Liver (tissue), 9 donors: Measurements from ENCODE around the gene PRRC2A. TPM values are rescaled to one million over a fixed set of nuclear protein-coding genes. Genes with fewer than 3 reads are reported as not detected.

Experiments
- DNase-seq: peaks from one replicate; pipeline ENCODE4 v3.0.0-alpha.2; 2017; ENCODE audit warnings: low spot score
- H3K27ac ChIP-seq, 2 donors: one replicate each; pipeline ENCODE4 v1.7.0; 2013; ENCODE audit warnings: inconsistent platforms in 2 of 2, low read length in 2 of 2, control low read depth in 1 of 2, low read depth in 1 of 2, mild to moderate bottlenecking in 1 of 2
- H3K27me3 ChIP-seq, 4 donors: one replicate each; pipeline versions ENCODE4 v1.6.1 to v1.7.0; 2013; ENCODE audit warnings: low read length in 3 of 4, inconsistent platforms in 1 of 4, mild to moderate bottlenecking in 1 of 4, moderate library complexity in 1 of 4; ENCODE audit not compliant: control insufficient read depth in 4 of 4, insufficient read depth in 4 of 4
- H3K36me3 ChIP-seq, 4 donors: one replicate each; pipeline versions ENCODE4 v1.6.1 to v1.7.0; 2013; ENCODE audit warnings: low read length in 3 of 4, mild to moderate bottlenecking in 3 of 4, low read depth in 1 of 4, moderate library complexity in 1 of 4; ENCODE audit not compliant: control insufficient read depth in 4 of 4, insufficient read depth in 3 of 4
- H3K4me1 ChIP-seq, 4 donors: one replicate each; pipeline versions ENCODE4 v1.6.1 to v1.7.0; 2013; ENCODE audit warnings: low read length in 3 of 4, mild to moderate bottlenecking in 3 of 4, moderate library complexity in 1 of 4; ENCODE audit not compliant: control insufficient read depth in 4 of 4, insufficient read depth in 4 of 4
- H3K4me3 ChIP-seq, 3 donors: one replicate each; pipeline versions ENCODE4 v1.6.1 to v1.7.0; 2013; ENCODE audit warnings: low read length in 3 of 3, control low read depth in 1 of 3, low read depth in 1 of 3, mild to moderate bottlenecking in 1 of 3
- H3K9ac ChIP-seq, 2 donors: one replicate each; pipeline ENCODE4 v1.7.0; 2013; ENCODE audit warnings: low read length in 2 of 2, mild to moderate bottlenecking in 2 of 2, moderate library complexity in 2 of 2, control low read depth in 1 of 2, low read depth in 1 of 2
- H3K9me3 ChIP-seq, 4 donors: one replicate each; pipeline versions ENCODE4 v1.6.1 to v1.7.0; 2013; ENCODE audit warnings: low read length in 3 of 4; ENCODE audit not compliant: control insufficient read depth in 4 of 4
- EGR1 ChIP-seq, 2 donors: IDR thresholded peaks; 2 replicates each; pipeline ENCODE4 v1.6.1; 2016 to 2018; ENCODE audit warnings: antibody characterized with exemption in 2 of 2, low read depth in 2 of 2
- FOXA1 ChIP-seq: IDR thresholded peaks from 2 replicates; pipeline ENCODE4 v1.6.1; 2016; ENCODE audit warnings: antibody characterized with exemption
- FOXA2 ChIP-seq: IDR thresholded peaks from 2 replicates; pipeline ENCODE4 v1.6.1; 2016; ENCODE audit warnings: antibody characterized with exemption
- HNF4A ChIP-seq, 2 donors: conservative IDR thresholded peaks; 2 replicates each; pipeline ENCODE4 v1.6.1; 2016; ENCODE audit warnings: antibody characterized with exemption in 2 of 2, mild to moderate bottlenecking in 2 of 2
- HNF4G ChIP-seq: IDR thresholded peaks from 2 replicates; pipeline ENCODE4 v1.6.1; 2016; ENCODE audit warnings: antibody characterized with exemption
- JUND ChIP-seq, 2 donors: IDR thresholded peaks; 2 replicates each; pipeline ENCODE4 v1.6.1; 2016; ENCODE audit warnings: antibody characterized with exemption in 2 of 2
- MAX ChIP-seq: IDR thresholded peaks from 2 replicates; pipeline ENCODE4 v1.6.1; 2016; ENCODE audit warnings: antibody characterized with exemption
- NR2F2 ChIP-seq: IDR thresholded peaks from 2 replicates; pipeline ENCODE4 v1.6.1; 2016; ENCODE audit warnings: antibody characterized with exemption
- RAD21 ChIP-seq, 2 donors: IDR thresholded peaks; 2 replicates each; pipeline ENCODE4 v1.6.1; 2016; ENCODE audit warnings: antibody characterized with exemption in 2 of 2, mild to moderate bottlenecking in 2 of 2
- RXRA ChIP-seq, 2 donors: IDR thresholded peaks; 2 replicates each; pipeline ENCODE4 v1.6.1; 2017 to 2018; ENCODE audit warnings: antibody characterized with exemption in 2 of 2, mild to moderate bottlenecking in 1 of 2
- SP1 ChIP-seq: IDR thresholded peaks from 2 replicates; pipeline ENCODE4 v1.6.1; 2018; ENCODE audit warnings: antibody characterized with exemption, mild to moderate bottlenecking
- TAF1 ChIP-seq: conservative IDR thresholded peaks from 2 replicates; pipeline ENCODE4 v1.6.1; 2016; ENCODE audit warnings: antibody characterized with exemption, mild to moderate bottlenecking
- YY1 ChIP-seq: IDR thresholded peaks from 2 replicates; pipeline ENCODE4 v1.6.1; 2016; ENCODE audit warnings: antibody characterized with exemption, mild to moderate bottlenecking
- ZBTB33 ChIP-seq: IDR thresholded peaks from 2 replicates; pipeline ENCODE4 v1.6.1; 2016; ENCODE audit warnings: antibody characterized with exemption
- WGBS: extraction: QIAGEN DNeasy Blood & Tissue Kit; methylation state at CpG from one replicate; pipeline ENCODE4 v1.1.7; 2013; 5-methylcytosine and 5-hydroxymethylcytosine counted together
- polyA plus RNA-seq, 2 donors: library from polyadenylated mRNA; stranded (reverse) in 1 of 2; unstranded in 1 of 2; fragments of 200-250 nt in 1 of 2; fragments of >200 nt in 1 of 2; fragmentation: Nextera tagmentation in 1 of 2; extraction: Ambion mirVana in 1 of 2; gene quantifications; one replicate each; pipeline versions ENCODE4 v1.2.1 to v1.2.3, GENCODE V29; 2013 to 2015
- total RNA-seq, 2 donors: library from RNA; depleted of rRNA; stranded (reverse); fragments of >200 nt; gene quantifications; one replicate each; pipeline ENCODE4 v1.2.3, GENCODE V29; 2014
- TF ChIP-seq, protein P1 (sequence below): fragments of 150-350 bp; IDR thresholded peaks from 2 replicates; pipeline ENCODE4 v1.5.1; 2017; ENCODE audit warnings: improper control_type of control experiment, low read depth, low read length; ENCODE audit not compliant: missing input control
- TF ChIP-seq, protein P2 (sequence below): IDR thresholded peaks from 2 replicates; pipeline ENCODE4 v1.6.1; 2016; ENCODE audit warnings: antibody characterized with exemption
- donor health status: healthy.
- donor health status: healthy.
- donor health status: healthy.
- donor health status: healthy.
- donor health status: healthy.

The PRRC2A gene
- total and polyA plus RNA-seq, 4 donors = 21.9 to 39.3 (median 29.5) TPM

DNA sequence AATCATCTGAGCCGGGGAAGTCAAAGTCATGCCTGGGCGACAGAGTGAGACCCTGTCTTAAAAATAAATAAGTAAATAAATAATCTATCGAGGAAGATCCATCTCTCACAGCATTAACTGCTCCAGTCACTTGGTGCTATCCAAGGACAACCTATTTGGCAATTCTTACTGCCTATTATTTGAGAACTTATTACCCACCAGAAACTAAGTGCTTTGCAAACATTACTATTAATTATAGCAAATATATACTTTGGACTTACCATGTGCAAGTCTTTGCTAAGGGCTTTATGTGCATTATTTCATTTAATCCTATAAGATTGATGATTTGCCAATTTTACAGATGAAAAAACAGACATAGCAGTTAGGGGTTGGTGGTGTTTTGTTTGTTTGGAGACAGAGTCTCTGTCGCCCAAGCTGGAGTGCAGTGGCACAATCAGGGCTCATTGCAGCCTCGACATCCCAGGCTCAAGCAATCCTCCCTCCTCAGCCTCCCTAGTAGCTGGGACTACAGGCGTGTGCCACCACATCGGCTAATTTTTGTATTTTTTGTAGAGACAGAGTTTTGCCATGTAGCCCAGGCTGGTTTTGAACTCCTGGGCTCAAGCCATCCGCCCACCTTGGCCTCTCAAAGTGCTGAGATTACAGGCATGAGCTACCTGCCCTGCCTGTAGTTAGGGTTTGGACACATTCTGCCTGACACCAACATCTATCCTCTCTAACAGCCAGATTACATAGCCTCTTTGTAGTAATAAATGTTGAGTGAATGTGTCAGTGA, 34.2 kb downstream of the PRRC2A start:
- H3K4me3 ChIP-seq = no peak overlapping the region
- no peak for TF ChIP-seq RAD21 (IDR thresholded peaks at IDR 0.05)
- TF ChIP-seq SP1 = no peak
- no peak for TF ChIP-seq HNF4G
- no peak for TF ChIP-seq YY1
- no peak for TF ChIP-seq HNF4A (conservative IDR thresholded peaks at IDR 0.05)
- no peak for TF ChIP-seq ZBTB33
- TF ChIP-seq, protein P1, sequence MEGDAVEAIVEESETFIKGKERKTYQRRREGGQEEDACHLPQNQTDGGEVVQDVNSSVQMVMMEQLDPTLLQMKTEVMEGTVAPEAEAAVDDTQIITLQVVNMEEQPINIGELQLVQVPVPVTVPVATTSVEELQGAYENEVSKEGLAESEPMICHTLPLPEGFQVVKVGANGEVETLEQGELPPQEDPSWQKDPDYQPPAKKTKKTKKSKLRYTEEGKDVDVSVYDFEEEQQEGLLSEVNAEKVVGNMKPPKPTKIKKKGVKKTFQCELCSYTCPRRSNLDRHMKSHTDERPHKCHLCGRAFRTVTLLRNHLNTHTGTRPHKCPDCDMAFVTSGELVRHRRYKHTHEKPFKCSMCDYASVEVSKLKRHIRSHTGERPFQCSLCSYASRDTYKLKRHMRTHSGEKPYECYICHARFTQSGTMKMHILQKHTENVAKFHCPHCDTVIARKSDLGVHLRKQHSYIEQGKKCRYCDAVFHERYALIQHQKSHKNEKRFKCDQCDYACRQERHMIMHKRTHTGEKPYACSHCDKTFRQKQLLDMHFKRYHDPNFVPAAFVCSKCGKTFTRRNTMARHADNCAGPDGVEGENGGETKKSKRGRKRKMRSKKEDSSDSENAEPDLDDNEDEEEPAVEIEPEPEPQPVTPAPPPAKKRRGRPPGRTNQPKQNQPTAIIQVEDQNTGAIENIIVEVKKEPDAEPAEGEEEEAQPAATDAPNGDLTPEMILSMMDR = no peak
- TF ChIP-seq TAF1 = no peak
- no peak for TF ChIP-seq FOXA1
- TF ChIP-seq, protein P2, sequence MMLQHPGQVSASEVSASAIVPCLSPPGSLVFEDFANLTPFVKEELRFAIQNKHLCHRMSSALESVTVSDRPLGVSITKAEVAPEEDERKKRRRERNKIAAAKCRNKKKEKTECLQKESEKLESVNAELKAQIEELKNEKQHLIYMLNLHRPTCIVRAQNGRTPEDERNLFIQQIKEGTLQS = no peak
- H3K4me1 ChIP-seq = peaks cover 13 to 79% (median 65%) of the 10 kb centered on the region in 4 donors
- H3K27me3 ChIP-seq = no peaks in the 10 kb centered on the region
- no peaks in the 10 kb centered on the region for H3K9me3 ChIP-seq
- 79% methylated on average over 8 of the region's 8 CpGs for WGBS
- peak overlapping the region; percentile 80 to 86 for H3K27ac ChIP-seq
- peak overlapping the region in 1 of 2 donors; percentile 75 for H3K9ac ChIP-seq
- no peak for DNase-seq
- peaks cover 0 to 6% (median 3%) of the 10 kb centered on the region in 4 donors for H3K36me3 ChIP-seq

DNA sequence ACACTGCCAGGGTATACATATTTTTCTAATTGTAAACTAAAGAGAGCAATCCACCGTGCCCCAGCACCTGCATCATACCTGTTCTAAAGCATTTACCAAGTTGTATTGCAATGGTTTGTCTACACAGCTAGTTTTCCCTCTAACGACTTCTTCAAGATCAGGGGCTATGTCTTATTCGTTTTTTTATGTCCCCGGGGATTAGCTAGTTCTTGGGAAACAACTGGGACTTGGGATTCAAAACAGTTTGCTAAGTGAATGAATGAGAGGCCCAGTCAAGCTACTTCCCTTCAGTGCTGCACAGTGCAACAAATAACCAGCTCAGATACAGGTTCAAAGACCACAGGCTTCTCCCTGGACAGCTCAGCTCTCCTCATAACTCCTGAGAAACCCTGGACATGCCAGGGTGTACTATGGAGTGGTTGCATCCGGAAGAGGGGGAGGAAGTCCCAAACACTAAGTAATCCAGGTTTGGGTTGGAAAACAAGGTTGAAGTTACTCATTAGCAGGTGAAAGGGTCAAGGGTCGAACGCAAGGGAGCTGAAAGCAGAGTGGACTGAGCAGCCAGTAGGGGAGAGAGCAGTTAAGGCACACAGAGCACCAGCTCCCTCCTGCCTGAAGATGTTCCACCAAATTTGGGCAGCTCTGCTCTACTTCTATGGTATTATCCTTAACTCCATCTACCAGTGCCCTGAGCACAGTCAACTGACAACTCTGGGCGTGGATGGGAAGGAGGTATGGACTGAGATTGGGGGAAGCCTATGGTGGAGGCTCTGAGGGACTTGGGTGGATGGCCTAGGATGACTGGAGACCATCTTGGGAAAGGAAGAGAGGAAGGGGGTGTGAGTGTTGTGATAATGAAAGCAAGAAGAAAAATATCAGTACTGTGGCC, 35.1 kb downstream of the PRRC2A start, which contains the start of gene APOM:
Gene APOM, plus strand, starts transcription at position 546 of the 889 bp plus-strand sequence. Its CDS starts 73 bp downstream, at position 619.
- Histone ChIP-seq H3K4me1 (peaks cover 14 to 85% (median 68%) of the 10 kb centered on the region in 4 donors), H3K27me3 (no peaks in the 10 kb centered on the region), H3K4me3 (peak within 1 kb of the TSS; percentile 45 to 66 (median 63)), H3K9ac (peak within 1 kb of the TSS; percentile 34 to 75), H3K27ac (peak within 1 kb of the TSS; percentile 80 to 86), H3K9me3 (no peaks in the 10 kb centered on the region), H3K36me3 (peaks cover 0 to 6% (median 3%) of the 10 kb centered on the region in 4 donors)
- 35% methylated on average over 8 of the region's 8 CpGs for WGBS
- DNase-seq = no peak
- TF ChIP-seq RAD21 (IDR thresholded peaks at IDR 0.05) = peak; percentile 19 to 57
- TF ChIP-seq, protein P1 = no peak
- TF ChIP-seq JUND (IDR thresholded peaks at IDR 0.05) = peak; percentile 57 to 58
- TF ChIP-seq RXRA (IDR thresholded peaks at IDR 0.05) = peak; percentile 84 to 86
- peak; percentile 59 for TF ChIP-seq ZBTB33
- TF ChIP-seq YY1 = peak; percentile 33
- no peak for TF ChIP-seq FOXA1
- peak; percentile 59 for TF ChIP-seq MAX
- peak; percentile 70 for TF ChIP-seq FOXA2
- TF ChIP-seq NR2F2 = peak; percentile 82
- TF ChIP-seq, protein P2 = no peak
- peak; percentile 39 to 52 for TF ChIP-seq EGR1 (IDR thresholded peaks at IDR 0.05; ENCODE audit: low read depth in 2 of 2)
